ENCODE data around the gene CRYAA. TPM values are rescaled to one million over a fixed set of nuclear protein-coding genes. Genes with fewer than 3 reads are reported as not detected.
"Not testable (repeated sequence)": the region's sequence is repeated elsewhere in the genome, so short reads cannot be mapped to it uniquely, and the experiment has no call there.

CRYAA gene, protein sequence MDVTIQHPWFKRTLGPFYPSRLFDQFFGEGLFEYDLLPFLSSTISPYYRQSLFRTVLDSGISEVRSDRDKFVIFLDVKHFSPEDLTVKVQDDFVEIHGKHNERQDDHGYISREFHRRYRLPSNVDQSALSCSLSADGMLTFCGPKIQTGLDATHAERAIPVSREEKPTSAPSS
- not detected for polyA plus RNA-seq

DNA sequence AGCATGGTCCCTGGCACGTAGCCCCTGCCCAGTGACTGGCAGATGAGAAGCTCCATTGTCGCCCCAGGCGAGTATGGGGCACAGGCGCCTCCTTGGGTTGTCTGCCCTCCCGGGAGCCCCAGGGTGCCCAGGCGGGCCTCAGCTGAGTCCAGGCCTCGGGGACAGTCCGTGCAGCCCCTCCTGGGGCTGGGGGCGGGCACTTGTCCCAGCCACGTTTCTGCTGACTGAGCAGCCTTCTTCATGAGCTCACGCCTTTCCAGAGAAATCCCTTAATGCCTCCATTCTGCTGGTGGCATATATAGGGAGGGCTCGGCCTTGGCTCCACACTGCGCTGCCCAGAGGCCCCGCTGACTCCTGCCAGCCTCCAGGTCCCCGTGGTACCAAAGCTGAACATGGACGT, at the start of gene CRYAA:
CRYAA (plus strand) TSS at position 301 of the 400 bp plus-strand sequence; CDS start at position 393, 92 bp downstream.
- not testable (repeated sequence) for H3K27ac ChIP-seq (ENCODE audit: low read depth in 2 of 2, low read length in 1 of 2); H3K4me3 ChIP-seq (ENCODE audit: low read depth in 1 of 2, low read length in 2 of 2); H3K36me3 ChIP-seq (ENCODE audit: control insufficient read depth in 2 of 2, insufficient read depth in 2 of 2, low read length in 1 of 2); H3K9me3 ChIP-seq (ENCODE audit: control insufficient read depth in 2 of 2, insufficient read depth in 1 of 2, low read depth in 1 of 2, low read length in 1 of 2); H3K27me3 ChIP-seq (ENCODE audit: control insufficient read depth in 1 of 2, insufficient read depth in 2 of 2, low read length in 2 of 2); H3K4me1 ChIP-seq (ENCODE audit: control insufficient read depth in 2 of 2, insufficient read depth in 2 of 2, low read length in 1 of 2)
- WGBS, 2 donors = 95% methylated on average over 5 of the region's 16 CpGs; no CpG with 5 or more reads in 1 of the 2 donors

DNA sequence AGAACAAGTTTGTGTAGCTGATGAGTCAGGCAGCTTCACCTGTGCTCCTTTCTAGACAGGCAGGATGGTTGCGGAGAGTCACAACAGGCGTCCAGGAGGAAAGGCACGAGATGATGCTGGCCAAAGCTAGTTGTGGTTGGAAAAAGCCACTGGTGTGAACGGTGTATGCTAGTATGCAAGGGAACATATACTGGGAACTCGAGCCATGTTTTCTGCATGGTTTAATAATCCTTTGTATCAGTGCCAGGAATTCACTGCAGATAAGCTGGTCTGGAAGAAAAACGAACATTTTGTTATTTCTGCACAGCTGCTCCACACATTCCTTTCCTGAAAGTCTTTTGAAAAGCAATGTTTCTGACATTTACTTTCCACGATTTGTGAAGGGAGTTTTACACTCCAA, 38.7 kb upstream of the CRYAA start:
- H3K27ac ChIP-seq (ENCODE audit: low read depth in 2 of 2, low read length in 1 of 2); H3K9me3 ChIP-seq (ENCODE audit: control insufficient read depth in 2 of 2, insufficient read depth in 1 of 2, low read depth in 1 of 2, low read length in 1 of 2); H3K27me3 ChIP-seq (ENCODE audit: control insufficient read depth in 1 of 2, insufficient read depth in 2 of 2, low read length in 2 of 2); H3K36me3 ChIP-seq (ENCODE audit: control insufficient read depth in 2 of 2, insufficient read depth in 2 of 2, low read length in 1 of 2); H3K4me3 ChIP-seq (ENCODE audit: low read depth in 1 of 2, low read length in 2 of 2); H3K4me1 ChIP-seq (ENCODE audit: control insufficient read depth in 2 of 2, insufficient read depth in 2 of 2, low read length in 1 of 2): not testable (repeated sequence)
- no CpG with 5 or more reads among the region's 7 CpGs for WGBS, 2 donors

DNA sequence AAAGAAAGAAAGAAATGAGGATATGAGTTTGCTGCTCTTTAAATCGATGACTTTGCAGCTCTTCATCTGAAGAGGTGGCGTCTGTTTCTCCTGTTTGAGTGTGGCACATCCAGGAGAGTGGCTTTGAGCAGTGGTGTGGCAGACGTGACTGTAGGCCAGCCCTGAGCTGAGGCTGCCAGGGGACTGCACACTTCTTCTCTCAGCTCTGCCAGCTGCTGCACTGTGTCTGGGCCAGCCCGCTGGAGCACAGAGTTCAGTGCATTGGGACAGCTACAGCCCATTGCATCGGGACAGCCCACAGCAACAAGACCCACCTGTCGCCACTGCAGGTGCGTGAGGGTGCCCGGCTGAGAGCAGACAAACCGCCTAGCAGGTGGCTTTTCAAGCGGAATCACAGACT, 34.3 kb upstream of the CRYAA start:
- H3K27me3 ChIP-seq (ENCODE audit: control insufficient read depth in 1 of 2, insufficient read depth in 2 of 2, low read length in 2 of 2) = not testable (repeated sequence)
- no CpG with 5 or more reads among the region's 10 CpGs for WGBS, 2 donors

DNA sequence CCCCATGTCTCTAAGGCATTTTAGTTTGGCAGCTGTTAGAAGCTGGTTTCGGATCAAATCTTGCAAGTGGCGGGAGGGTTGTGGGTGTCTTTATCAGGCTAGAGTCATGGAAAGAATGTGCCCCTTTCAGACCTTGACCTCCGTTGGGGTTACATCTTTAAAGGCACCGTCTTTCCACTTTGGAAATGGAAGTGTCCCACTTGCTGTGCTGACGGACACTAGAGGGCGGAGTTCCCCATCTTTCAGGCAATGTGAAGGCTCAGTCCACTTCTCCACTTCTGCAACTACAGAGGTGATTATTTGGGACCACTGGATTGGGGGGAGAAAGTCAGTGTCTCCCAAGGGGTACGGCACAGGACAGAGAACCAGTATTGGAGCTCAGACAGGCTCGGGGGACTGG, 29.9 kb upstream of the CRYAA start:
- H3K4me3 ChIP-seq (ENCODE audit: low read depth in 1 of 2, low read length in 2 of 2); H3K27me3 ChIP-seq (ENCODE audit: control insufficient read depth in 1 of 2, insufficient read depth in 2 of 2, low read length in 2 of 2); H3K27ac ChIP-seq (ENCODE audit: low read depth in 2 of 2, low read length in 1 of 2); H3K4me1 ChIP-seq (ENCODE audit: control insufficient read depth in 2 of 2, insufficient read depth in 2 of 2, low read length in 1 of 2); H3K9me3 ChIP-seq (ENCODE audit: control insufficient read depth in 2 of 2, insufficient read depth in 1 of 2, low read depth in 1 of 2, low read length in 1 of 2); H3K36me3 ChIP-seq (ENCODE audit: control insufficient read depth in 2 of 2, insufficient read depth in 2 of 2, low read length in 1 of 2): not testable (repeated sequence)
- 5 to 6% methylated on average over 2 to 3 of the region's 8 CpGs for WGBS, 2 donors

More for the DNA sequence above, 34.3 kb upstream of the CRYAA start:
- H3K36me3 ChIP-seq (ENCODE audit: control insufficient read depth in 2 of 2, insufficient read depth in 2 of 2, low read length in 1 of 2); H3K27ac ChIP-seq (ENCODE audit: low read depth in 2 of 2, low read length in 1 of 2); H3K4me1 ChIP-seq (ENCODE audit: control insufficient read depth in 2 of 2, insufficient read depth in 2 of 2, low read length in 1 of 2); H3K9me3 ChIP-seq (ENCODE audit: control insufficient read depth in 2 of 2, insufficient read depth in 1 of 2, low read depth in 1 of 2, low read length in 1 of 2); H3K4me3 ChIP-seq (ENCODE audit: low read depth in 1 of 2, low read length in 2 of 2): not testable (repeated sequence)

DNA sequence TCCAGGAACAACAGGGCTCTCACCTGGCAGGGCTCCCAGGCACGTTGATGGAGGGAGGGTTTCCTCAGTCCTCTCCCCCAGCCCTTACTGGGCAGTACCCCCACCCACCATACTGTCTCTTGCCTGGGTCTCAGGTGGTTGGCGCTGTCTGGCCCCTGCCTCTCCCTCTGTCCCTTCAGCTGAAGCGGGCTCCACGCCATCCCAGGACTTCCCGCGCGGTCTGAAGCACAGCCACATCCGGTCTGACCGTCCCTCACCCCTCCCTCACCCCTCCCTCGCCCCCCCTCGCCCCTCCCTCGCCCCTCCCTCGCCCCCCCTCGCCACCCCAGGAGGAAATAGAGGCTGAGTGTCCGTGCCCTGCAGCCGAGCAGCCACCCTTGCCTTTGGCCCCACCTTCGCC, 27.4 kb upstream of the CRYAA start:
- H3K9me3 ChIP-seq (ENCODE audit: control insufficient read depth in 2 of 2, insufficient read depth in 1 of 2, low read depth in 1 of 2, low read length in 1 of 2); H3K27ac ChIP-seq (ENCODE audit: low read depth in 2 of 2, low read length in 1 of 2); H3K4me1 ChIP-seq (ENCODE audit: control insufficient read depth in 2 of 2, insufficient read depth in 2 of 2, low read length in 1 of 2); H3K4me3 ChIP-seq (ENCODE audit: low read depth in 1 of 2, low read length in 2 of 2); H3K27me3 ChIP-seq (ENCODE audit: control insufficient read depth in 1 of 2, insufficient read depth in 2 of 2, low read length in 2 of 2); H3K36me3 ChIP-seq (ENCODE audit: control insufficient read depth in 2 of 2, insufficient read depth in 2 of 2, low read length in 1 of 2): not testable (repeated sequence)
- 51% methylated on average over 5 of the region's 17 CpGs; no CpG with 5 or more reads in 1 of the 2 donors for WGBS, 2 donors

DNA sequence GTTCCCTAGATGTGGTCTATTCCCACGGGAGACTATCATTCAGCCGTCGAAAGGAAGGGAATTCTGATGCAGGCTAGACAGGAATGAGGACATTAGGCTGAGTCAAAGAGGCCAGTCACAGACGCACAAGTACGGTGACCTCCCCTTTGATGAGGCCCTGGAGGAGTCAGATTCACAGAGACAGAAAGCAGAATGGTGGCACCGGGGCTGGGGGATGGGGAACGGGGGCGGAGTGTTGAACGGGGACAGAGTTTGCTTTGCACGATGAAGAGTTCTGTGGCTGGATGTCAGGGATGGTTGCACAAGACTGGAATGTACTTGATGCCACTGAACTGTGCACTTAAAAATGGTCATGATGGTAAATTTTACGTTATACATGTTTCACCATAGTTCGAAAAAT, 22.2 kb upstream of the CRYAA start:
- H3K36me3 ChIP-seq (ENCODE audit: control insufficient read depth in 2 of 2, insufficient read depth in 2 of 2, low read length in 1 of 2); H3K27ac ChIP-seq (ENCODE audit: low read depth in 2 of 2, low read length in 1 of 2); H3K4me3 ChIP-seq (ENCODE audit: low read depth in 1 of 2, low read length in 2 of 2); H3K27me3 ChIP-seq (ENCODE audit: control insufficient read depth in 1 of 2, insufficient read depth in 2 of 2, low read length in 2 of 2); H3K9me3 ChIP-seq (ENCODE audit: control insufficient read depth in 2 of 2, insufficient read depth in 1 of 2, low read depth in 1 of 2, low read length in 1 of 2); H3K4me1 ChIP-seq (ENCODE audit: control insufficient read depth in 2 of 2, insufficient read depth in 2 of 2, low read length in 1 of 2): not testable (repeated sequence)
- no CpG with 5 or more reads among the region's 12 CpGs for WGBS, 2 donors

DNA sequence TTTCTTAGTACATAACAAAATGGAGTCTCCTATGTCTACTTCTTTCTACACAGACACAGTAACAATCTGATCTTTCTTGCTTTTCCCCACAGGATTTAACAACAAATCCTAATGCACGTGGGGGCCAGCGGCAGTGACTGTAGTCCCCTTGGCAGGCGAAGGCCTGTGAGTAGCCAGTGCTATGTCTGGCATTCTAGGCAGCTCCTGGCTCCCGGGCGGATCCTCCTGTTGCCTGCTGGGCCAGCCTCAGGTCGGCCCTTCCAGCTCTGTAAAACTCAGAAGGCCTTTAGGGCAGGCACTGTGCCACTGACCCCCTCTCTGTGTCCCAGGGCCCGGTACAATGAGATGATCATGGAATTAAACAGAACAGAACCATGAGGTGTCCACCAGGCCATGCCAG, 20.8 kb upstream of the CRYAA start:
- H3K27ac ChIP-seq (ENCODE audit: low read depth in 2 of 2, low read length in 1 of 2); H3K36me3 ChIP-seq (ENCODE audit: control insufficient read depth in 2 of 2, insufficient read depth in 2 of 2, low read length in 1 of 2); H3K4me3 ChIP-seq (ENCODE audit: low read depth in 1 of 2, low read length in 2 of 2); H3K9me3 ChIP-seq (ENCODE audit: control insufficient read depth in 2 of 2, insufficient read depth in 1 of 2, low read depth in 1 of 2, low read length in 1 of 2); H3K27me3 ChIP-seq (ENCODE audit: control insufficient read depth in 1 of 2, insufficient read depth in 2 of 2, low read length in 2 of 2); H3K4me1 ChIP-seq (ENCODE audit: control insufficient read depth in 2 of 2, insufficient read depth in 2 of 2, low read length in 1 of 2): not testable (repeated sequence)
- no CpG with 5 or more reads among the region's 7 CpGs for WGBS, 2 donors

DNA sequence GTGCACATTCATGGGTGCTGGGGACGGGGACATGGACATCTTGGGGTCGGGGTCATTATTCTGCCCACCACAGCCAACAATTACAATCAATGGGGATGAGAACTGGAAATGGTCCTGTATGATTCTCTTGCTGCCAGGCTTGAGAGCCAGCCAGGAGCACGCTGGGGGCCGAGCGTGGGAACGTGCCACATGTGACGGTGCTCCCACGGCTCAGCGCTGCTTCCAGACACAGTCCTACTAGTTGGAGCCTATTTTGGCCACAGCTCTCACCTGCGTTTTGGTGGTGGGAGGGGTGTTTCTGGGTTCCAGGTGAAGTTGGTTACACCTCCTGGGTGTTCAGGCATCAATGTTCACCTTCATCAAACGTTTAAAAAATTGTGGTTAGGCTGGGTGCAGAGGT, 19.5 kb upstream of the CRYAA start:
- H3K27me3 ChIP-seq (ENCODE audit: control insufficient read depth in 1 of 2, insufficient read depth in 2 of 2, low read length in 2 of 2); H3K36me3 ChIP-seq (ENCODE audit: control insufficient read depth in 2 of 2, insufficient read depth in 2 of 2, low read length in 1 of 2); H3K27ac ChIP-seq (ENCODE audit: low read depth in 2 of 2, low read length in 1 of 2); H3K4me1 ChIP-seq (ENCODE audit: control insufficient read depth in 2 of 2, insufficient read depth in 2 of 2, low read length in 1 of 2); H3K4me3 ChIP-seq (ENCODE audit: low read depth in 1 of 2, low read length in 2 of 2); H3K9me3 ChIP-seq (ENCODE audit: control insufficient read depth in 2 of 2, insufficient read depth in 1 of 2, low read depth in 1 of 2, low read length in 1 of 2): not testable (repeated sequence)
- no CpG with 5 or more reads among the region's 11 CpGs for WGBS, 2 donors

DNA sequence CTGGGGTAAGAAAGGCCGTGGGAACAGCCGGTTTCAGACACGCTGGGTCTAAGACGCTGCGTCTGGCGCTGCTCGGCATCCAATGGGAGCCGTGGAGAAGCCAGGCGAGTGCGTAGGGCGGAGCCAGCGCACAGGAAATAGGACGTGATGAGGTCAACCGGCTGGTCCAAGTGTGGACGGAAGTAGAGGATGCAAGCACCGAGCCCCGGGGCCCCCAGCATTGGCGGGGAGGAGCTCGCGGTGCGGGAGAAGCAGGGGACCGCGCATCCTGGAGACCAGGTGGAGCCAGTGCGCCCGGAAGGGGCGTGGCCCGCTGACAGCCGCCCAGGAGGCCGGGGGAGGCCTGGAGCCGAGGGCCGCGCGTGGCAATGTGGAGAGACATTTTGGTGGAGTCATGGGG, 15.2 kb upstream of the CRYAA start:
- H3K36me3 ChIP-seq (ENCODE audit: control insufficient read depth in 2 of 2, insufficient read depth in 2 of 2, low read length in 1 of 2); H3K4me3 ChIP-seq (ENCODE audit: low read depth in 1 of 2, low read length in 2 of 2); H3K4me1 ChIP-seq (ENCODE audit: control insufficient read depth in 2 of 2, insufficient read depth in 2 of 2, low read length in 1 of 2); H3K27ac ChIP-seq (ENCODE audit: low read depth in 2 of 2, low read length in 1 of 2); H3K9me3 ChIP-seq (ENCODE audit: control insufficient read depth in 2 of 2, insufficient read depth in 1 of 2, low read depth in 1 of 2, low read length in 1 of 2); H3K27me3 ChIP-seq (ENCODE audit: control insufficient read depth in 1 of 2, insufficient read depth in 2 of 2, low read length in 2 of 2): not testable (repeated sequence)
- no CpG with 5 or more reads among the region's 33 CpGs for WGBS, 2 donors

DNA sequence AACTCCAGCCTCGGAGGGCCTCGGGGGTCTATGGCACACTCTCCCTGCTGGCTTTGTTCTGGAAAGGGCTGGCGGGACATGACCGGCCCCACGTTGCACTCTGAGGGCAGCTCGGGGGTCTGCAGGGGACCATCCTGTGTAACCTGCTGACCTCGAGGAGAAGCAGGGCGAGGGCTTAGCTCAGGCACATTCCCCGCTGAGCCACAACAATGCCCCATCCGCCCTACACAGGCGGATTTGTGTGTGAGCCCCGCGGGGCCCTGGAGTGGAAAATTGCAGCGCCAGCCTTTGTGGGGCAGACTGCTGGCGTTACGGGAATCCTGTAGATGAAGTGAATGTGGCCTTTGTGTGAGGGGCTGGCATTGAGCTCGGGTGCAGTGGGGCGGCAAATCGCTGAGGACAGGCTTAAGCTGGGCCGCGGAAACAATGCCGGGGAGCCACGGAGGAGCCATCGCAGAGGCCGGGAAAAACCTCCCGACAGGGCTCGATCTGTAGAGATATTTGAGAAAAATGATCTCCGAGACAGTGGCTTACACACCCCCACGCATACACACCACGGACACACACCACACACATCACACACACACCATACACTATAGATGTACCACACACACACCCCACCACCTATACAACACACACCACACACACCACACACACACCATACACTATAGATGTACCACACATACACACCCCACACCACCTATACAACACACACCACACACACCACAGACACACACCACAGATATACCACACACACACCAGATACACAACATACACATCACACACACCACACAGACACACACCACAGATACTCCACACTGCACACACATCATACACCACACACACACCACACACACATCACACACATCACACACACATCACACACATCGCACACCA, 9.3 kb upstream of the CRYAA start:
- H3K4me1 ChIP-seq (ENCODE audit: control insufficient read depth in 2 of 2, insufficient read depth in 2 of 2, low read length in 1 of 2); H3K27ac ChIP-seq (ENCODE audit: low read depth in 2 of 2, low read length in 1 of 2); H3K9me3 ChIP-seq (ENCODE audit: control insufficient read depth in 2 of 2, insufficient read depth in 1 of 2, low read depth in 1 of 2, low read length in 1 of 2); H3K27me3 ChIP-seq (ENCODE audit: control insufficient read depth in 1 of 2, insufficient read depth in 2 of 2, low read length in 2 of 2); H3K4me3 ChIP-seq (ENCODE audit: low read depth in 1 of 2, low read length in 2 of 2); H3K36me3 ChIP-seq (ENCODE audit: control insufficient read depth in 2 of 2, insufficient read depth in 2 of 2, low read length in 1 of 2): not testable (repeated sequence)
- WGBS, 2 donors = 80% methylated on average over 1 of the region's 31 CpGs; no CpG with 5 or more reads in 1 of the 2 donors

All from esophagus (tissue), 2 donors.